ENCODE results near the gene SLC39A13.

DNA sequence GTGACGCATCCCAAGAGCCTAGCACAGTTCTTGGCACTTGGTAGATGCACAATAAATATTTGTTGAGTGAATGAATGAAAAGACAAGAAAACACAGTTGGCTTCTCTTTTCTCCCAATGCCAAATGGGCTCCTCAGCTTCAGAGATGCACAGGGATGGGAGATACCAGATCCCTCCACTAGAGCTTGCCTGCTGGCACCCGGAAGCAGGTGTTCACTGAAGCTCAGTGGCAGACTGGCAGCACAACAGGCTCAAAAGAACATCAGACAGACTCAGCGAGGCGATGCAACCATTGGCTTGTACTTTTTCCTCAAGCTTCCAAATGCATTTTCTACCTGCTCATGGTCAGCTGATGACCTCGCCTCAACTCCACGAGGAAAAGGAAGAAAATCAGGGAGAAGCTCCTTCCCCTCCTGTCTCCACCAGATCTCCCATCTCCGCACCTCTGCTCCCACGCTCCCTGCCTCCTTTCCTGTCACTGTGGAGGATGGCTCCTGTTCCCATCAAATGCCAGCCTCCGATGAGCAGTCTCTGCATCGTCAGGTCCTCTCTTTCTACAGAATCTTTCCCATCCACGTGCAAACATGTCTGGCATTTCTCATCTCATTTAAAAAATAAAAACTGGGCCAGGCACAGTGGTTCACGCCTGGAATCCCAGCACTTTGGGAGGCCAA is 34.8 kb downstream of the SLC39A13 start:
- TF ChIP-seq, protein P1, sequence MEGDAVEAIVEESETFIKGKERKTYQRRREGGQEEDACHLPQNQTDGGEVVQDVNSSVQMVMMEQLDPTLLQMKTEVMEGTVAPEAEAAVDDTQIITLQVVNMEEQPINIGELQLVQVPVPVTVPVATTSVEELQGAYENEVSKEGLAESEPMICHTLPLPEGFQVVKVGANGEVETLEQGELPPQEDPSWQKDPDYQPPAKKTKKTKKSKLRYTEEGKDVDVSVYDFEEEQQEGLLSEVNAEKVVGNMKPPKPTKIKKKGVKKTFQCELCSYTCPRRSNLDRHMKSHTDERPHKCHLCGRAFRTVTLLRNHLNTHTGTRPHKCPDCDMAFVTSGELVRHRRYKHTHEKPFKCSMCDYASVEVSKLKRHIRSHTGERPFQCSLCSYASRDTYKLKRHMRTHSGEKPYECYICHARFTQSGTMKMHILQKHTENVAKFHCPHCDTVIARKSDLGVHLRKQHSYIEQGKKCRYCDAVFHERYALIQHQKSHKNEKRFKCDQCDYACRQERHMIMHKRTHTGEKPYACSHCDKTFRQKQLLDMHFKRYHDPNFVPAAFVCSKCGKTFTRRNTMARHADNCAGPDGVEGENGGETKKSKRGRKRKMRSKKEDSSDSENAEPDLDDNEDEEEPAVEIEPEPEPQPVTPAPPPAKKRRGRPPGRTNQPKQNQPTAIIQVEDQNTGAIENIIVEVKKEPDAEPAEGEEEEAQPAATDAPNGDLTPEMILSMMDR (IDR thresholded peaks at IDR 0.05; ENCODE audit: low read length), result peak; percentile 35
- TF ChIP-seq EZH2 (optimal IDR thresholded peaks at IDR 0.05; ENCODE audit: low read depth, low read length), result no peak
